SU-DHL-6 (cell line): ENCODE measurements around the gene ABCG1.

Experiments used
- H2AFZ ChIP-seq: fragments of 200-600 bp; sonication (generic); 2 replicates; pipeline ENCODE4 v1.6.1; 2014; ENCODE audit warnings: low read depth, mild to moderate bottlenecking, moderate library complexity, mixed read lengths, antibody characterized with exemption, low read length; ENCODE audit not compliant: severe bottlenecking
- H3F3A ChIP-seq: fragments of 200-600 bp; shearing (Covaris generic); 2 replicates; pipeline ENCODE4 v1.6.0; 2016; ENCODE audit warnings: antibody characterized with exemption, mild to moderate bottlenecking; ENCODE audit not compliant: insufficient read depth
- H3K27ac ChIP-seq: fragments of 200-600 bp; sonication (generic); 2 replicates; pipeline ENCODE4 v1.5.1; 2016; ENCODE audit warnings: low read depth, mild to moderate bottlenecking, low read length, moderate library complexity, mixed read lengths
- H3K27me3 ChIP-seq: fragments of 200-600 bp; sonication (generic), shearing (Covaris generic); 2 replicates; pipeline ENCODE4 v1.6.0; 2014; ENCODE audit warnings: mild to moderate bottlenecking, low read length
- H3K36me3 ChIP-seq: fragments of 200-600 bp; sonication (generic); 2 replicates; pipeline ENCODE4 v1.6.1; 2014; ENCODE audit warnings: mild to moderate bottlenecking, low read length, mixed read lengths
- H3K4me2 ChIP-seq: fragments of 300-600, 200-600 bp; shearing (Covaris generic), sonication (generic); 2 replicates; pipeline ENCODE4 v1.6.0; 2014; ENCODE audit warnings: low read length, low read depth, mild to moderate bottlenecking; ENCODE audit not compliant: poor library complexity, severe bottlenecking
- H3K4me3 ChIP-seq: fragments of 200-600 bp; sonication (generic); 2 replicates; pipeline ENCODE4 v1.5.1; 2014; ENCODE audit warnings: antibody characterized with exemption, low read length, mild to moderate bottlenecking, mixed read lengths; ENCODE audit not compliant: insufficient read depth, poor library complexity, severe bottlenecking
- H3K79me2 ChIP-seq: fragments of 200-600 bp; sonication (generic); 2 replicates; pipeline ENCODE4 v1.6.1; 2014; ENCODE audit warnings: mild to moderate bottlenecking, low read length, moderate library complexity; ENCODE audit not compliant: insufficient read depth
- H3K9ac ChIP-seq: fragments of 200-600 bp; sonication (generic); 2 replicates; pipeline ENCODE4 v1.7.0; 2014; ENCODE audit warnings: mild to moderate bottlenecking, low read length
- H3K9me2 ChIP-seq: fragments of 200-600 bp; sonication (generic); replicated peaks from 2 replicates; pipeline ENCODE4 v1.6.1; 2014; ENCODE audit warnings: low read length; ENCODE audit not compliant: insufficient read depth
- H3K9me3 ChIP-seq: fragments of 200-600 bp; sonication (generic); 2 replicates; pipeline ENCODE4 v1.6.1; 2014; ENCODE audit warnings: low read length, mixed read lengths; ENCODE audit not compliant: insufficient read depth
- H4K20me1 ChIP-seq: fragments of 200-600 bp; sonication (generic); 2 replicates; pipeline ENCODE4 v1.6.1; 2014; ENCODE audit warnings: low read depth, mild to moderate bottlenecking, antibody characterized with exemption, low read length, moderate library complexity, mixed read lengths
- EZH2phosphoT487 ChIP-seq: fragments of 200-600 bp; sonication (generic), shearing (Covaris generic); conservative IDR thresholded peaks from 2 replicates; pipeline ENCODE4 v1.6.1; 2018; ENCODE audit warnings: mild to moderate bottlenecking, antibody characterized with exemption, low read length, moderate library complexity, mixed read lengths
- TF ChIP-seq, protein P1 (sequence below): fragments of 200-600 bp; sonication (generic); IDR thresholded peaks from one replicate; pipeline ENCODE4 v1.5.1; 2017; ENCODE audit warnings: antibody characterized with exemption, mild to moderate bottlenecking, low read length, moderate library complexity; ENCODE audit not compliant: insufficient read depth, poor library complexity, severe bottlenecking

ABCG1 gene

GRCh38 chr21:42251654-42252324 lies 32.8 kb downstream of the ABCG1 start:
- no peaks in the 10 kb centered on the region for H3K9me2 ChIP-seq
- H3K9me3 ChIP-seq, result no peaks in the 10 kb centered on the region
- H3K27ac ChIP-seq, result no peak overlapping the region
- H3K27me3 ChIP-seq, result no peaks in the 10 kb centered on the region
- H3K79me2 ChIP-seq, result no peaks in the 10 kb centered on the region
- H3K4me3 ChIP-seq, result no peak overlapping the region
- no peaks in the 10 kb centered on the region for H3K36me3 ChIP-seq
- H2AFZ ChIP-seq, result no peak overlapping the region
- H4K20me1 ChIP-seq, result no peaks in the 10 kb centered on the region
- TF ChIP-seq EZH2phosphoT487, result no peak
- TF ChIP-seq, protein P1, sequence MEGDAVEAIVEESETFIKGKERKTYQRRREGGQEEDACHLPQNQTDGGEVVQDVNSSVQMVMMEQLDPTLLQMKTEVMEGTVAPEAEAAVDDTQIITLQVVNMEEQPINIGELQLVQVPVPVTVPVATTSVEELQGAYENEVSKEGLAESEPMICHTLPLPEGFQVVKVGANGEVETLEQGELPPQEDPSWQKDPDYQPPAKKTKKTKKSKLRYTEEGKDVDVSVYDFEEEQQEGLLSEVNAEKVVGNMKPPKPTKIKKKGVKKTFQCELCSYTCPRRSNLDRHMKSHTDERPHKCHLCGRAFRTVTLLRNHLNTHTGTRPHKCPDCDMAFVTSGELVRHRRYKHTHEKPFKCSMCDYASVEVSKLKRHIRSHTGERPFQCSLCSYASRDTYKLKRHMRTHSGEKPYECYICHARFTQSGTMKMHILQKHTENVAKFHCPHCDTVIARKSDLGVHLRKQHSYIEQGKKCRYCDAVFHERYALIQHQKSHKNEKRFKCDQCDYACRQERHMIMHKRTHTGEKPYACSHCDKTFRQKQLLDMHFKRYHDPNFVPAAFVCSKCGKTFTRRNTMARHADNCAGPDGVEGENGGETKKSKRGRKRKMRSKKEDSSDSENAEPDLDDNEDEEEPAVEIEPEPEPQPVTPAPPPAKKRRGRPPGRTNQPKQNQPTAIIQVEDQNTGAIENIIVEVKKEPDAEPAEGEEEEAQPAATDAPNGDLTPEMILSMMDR, result no peak
- no peak overlapping the region for H3K9ac ChIP-seq
- peaks cover 8% of the 10 kb centered on the region; the same call in 1 of the 2 replicates for H3F3A ChIP-seq
- no peak overlapping the region for H3K4me2 ChIP-seq

- Histone ChIP-seq H4K20me1 (no peaks in the 10 kb centered on the region), H3K79me2 (no peaks in the 10 kb centered on the region), H3K9ac (no peak overlapping the region), H2AFZ (no peak overlapping the region), H3K27ac (no peak overlapping the region), H3K9me2 (no peaks in the 10 kb centered on the region), H3F3A (peaks cover 8% of the 10 kb centered on the region; the same call in 1 of the 2 replicates), H3K4me2 (no peak overlapping the region), H3K9me3 (no peaks in the 10 kb centered on the region), H3K27me3 (no peaks in the 10 kb centered on the region), H3K4me3 (no peak overlapping the region), H3K36me3 (no peaks in the 10 kb centered on the region)
- no peak for TF ChIP-seq EZH2phosphoT487
- TF ChIP-seq, protein P1, result no peak
Measured at GRCh38 chr21:42252325-42252654, 33.4 kb downstream of the ABCG1 start.

DNA sequence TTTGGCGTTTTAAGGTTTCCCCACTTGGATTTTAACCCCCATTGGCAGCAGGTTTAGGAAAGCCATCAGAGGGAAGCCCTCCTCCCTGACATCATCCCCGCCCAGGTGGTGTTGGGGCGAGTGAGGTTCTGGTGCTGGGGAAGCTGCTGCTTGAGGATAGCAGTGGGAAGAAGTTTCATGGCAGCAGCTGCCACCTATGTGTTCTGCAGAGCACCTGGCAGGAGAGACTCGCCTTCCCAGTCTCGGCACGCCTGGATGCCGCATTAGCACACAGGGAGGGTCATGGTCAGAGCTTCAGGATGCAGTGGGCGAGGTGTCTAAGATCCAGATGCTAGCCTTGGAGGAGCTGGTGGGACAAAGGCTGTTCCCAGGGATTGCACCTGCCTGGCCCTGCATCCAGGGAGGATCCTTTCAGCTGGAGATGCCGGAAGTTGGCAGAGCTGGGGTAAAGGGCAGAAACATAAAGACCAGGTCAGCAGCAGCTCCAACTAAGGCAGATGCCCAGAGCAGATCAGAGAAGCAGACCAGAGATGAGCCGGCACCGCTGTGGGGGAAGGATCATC lies 33.9 kb downstream of the ABCG1 start:
- no peak overlapping the region for H3K4me2 ChIP-seq
- no peaks in the 10 kb centered on the region for H3K9me3 ChIP-seq
- no peak overlapping the region for H3K9ac ChIP-seq
- H4K20me1 ChIP-seq, result no peaks in the 10 kb centered on the region
- H3K27me3 ChIP-seq, result no peaks in the 10 kb centered on the region
- H3F3A ChIP-seq, result peaks cover 7% of the 10 kb centered on the region; the same call in 1 of the 2 replicates
- H3K4me3 ChIP-seq, result no peak overlapping the region
- no peaks in the 10 kb centered on the region for H3K79me2 ChIP-seq
- no peak overlapping the region for H3K27ac ChIP-seq
- H3K9me2 ChIP-seq, result no peaks in the 10 kb centered on the region
- no peaks in the 10 kb centered on the region for H3K36me3 ChIP-seq
- no peak overlapping the region for H2AFZ ChIP-seq
- TF ChIP-seq EZH2phosphoT487, result no peak
- TF ChIP-seq, protein P1, result no peak
